Duodenal mucosa (tissue), 2 donors: ENCODE data around the gene DPCD.
"Not testable (repeated sequence)": the region's sequence is repeated elsewhere in the genome, so short reads cannot be mapped to it uniquely, and the experiment has no call there.

Experiments
- H3K27ac ChIP-seq: one replicate; pipeline ENCODE4 v1.7.0; 2013; ENCODE audit warnings: low read depth, low read length
- H3K27me3 ChIP-seq, 2 donors: one replicate each; pipeline ENCODE4 v1.7.0; 2013; ENCODE audit warnings: low read length in 2 of 2, control low read depth in 1 of 2; ENCODE audit not compliant: insufficient read depth in 2 of 2, control insufficient read depth in 1 of 2
- H3K36me3 ChIP-seq, 2 donors: one replicate each; pipeline ENCODE4 v1.7.0; 2013; ENCODE audit warnings: low read length in 2 of 2, control low read depth in 1 of 2; ENCODE audit not compliant: insufficient read depth in 2 of 2, control insufficient read depth in 1 of 2
- H3K4me1 ChIP-seq, 2 donors: one replicate each; pipeline ENCODE4 v1.7.0; 2013; ENCODE audit warnings: low read length in 2 of 2, control low read depth in 1 of 2; ENCODE audit not compliant: insufficient read depth in 2 of 2, control insufficient read depth in 1 of 2
- H3K4me3 ChIP-seq, 2 donors: one replicate each; pipeline ENCODE4 v1.7.0; 2013; ENCODE audit warnings: low read length in 2 of 2, low read depth in 1 of 2
- H3K9ac ChIP-seq, 2 donors: one replicate each; pipeline ENCODE4 v1.7.0; 2013; ENCODE audit warnings: low read length in 2 of 2, low read depth in 1 of 2
- H3K9me3 ChIP-seq, 2 donors: one replicate each; pipeline ENCODE4 v1.7.0; 2013; ENCODE audit warnings: low read length in 2 of 2, control low read depth in 1 of 2; ENCODE audit not compliant: control insufficient read depth in 1 of 2

The DPCD gene

GRCh38 chr10:101618871-101619270 lies 30.8 kb downstream of the DPCD start:
- Histone ChIP-seq H3K4me3 (no peak overlapping the region), H3K9ac (no peak overlapping the region), H3K27ac (no peak overlapping the region), H3K27me3 (no peaks in the 10 kb centered on the region), H3K36me3 (peaks cover 9 to 56% of the 10 kb centered on the region in 2 donors), H3K4me1 (no peaks in the 10 kb centered on the region), H3K9me3 (no peaks in the 10 kb centered on the region)

GRCh38 chr10:101619983-101620382 lies 31.9 kb downstream of the DPCD start:
- Histone ChIP-seq H3K36me3 (peaks cover 9 to 64% of the 10 kb centered on the region in 2 donors), H3K4me1 (no peaks in the 10 kb centered on the region)

GRCh38 chr10:101623528-101623927 lies 35.4 kb downstream of the DPCD start:
- H3K4me1 ChIP-seq, result no peaks in the 10 kb centered on the region
- no peaks in the 10 kb centered on the region for H3K9me3 ChIP-seq
- no peak overlapping the region for H3K27ac ChIP-seq
- no peaks in the 10 kb centered on the region for H3K27me3 ChIP-seq
- H3K4me3 ChIP-seq, result no peak overlapping the region
- H3K9ac ChIP-seq, result no peak overlapping the region
- H3K36me3 ChIP-seq, result peaks cover 3 to 51% of the 10 kb centered on the region in 2 donors

More at GRCh38 chr10:101619983-101620382, 31.9 kb downstream of the DPCD start:
- no peaks in the 10 kb centered on the region for H3K27me3 ChIP-seq
- H3K4me3 ChIP-seq, result no peak overlapping the region
- H3K27ac ChIP-seq, result no peak overlapping the region
- no peak overlapping the region for H3K9ac ChIP-seq
- H3K9me3 ChIP-seq, result no peaks in the 10 kb centered on the region

- Histone ChIP-seq H3K9me3 (no peaks in the 10 kb centered on the region), H3K27me3 (no peaks in the 10 kb centered on the region), H3K9ac (no peak overlapping the region), H3K27ac (no peak overlapping the region), H3K4me1 (no peaks in the 10 kb centered on the region), H3K36me3 (peaks cover 3 to 43% of the 10 kb centered on the region in 2 donors), H3K4me3 (no peak overlapping the region)
Measured at GRCh38 chr10:101624526-101625102, 36.5 kb downstream of the DPCD start.

GRCh38 chr10:101625821-101626412 lies 37.8 kb downstream of the DPCD start:
- peaks cover 7 to 39% of the 10 kb centered on the region in 2 donors for H3K36me3 ChIP-seq
- H3K9ac ChIP-seq, result no peak overlapping the region
- H3K27ac ChIP-seq, result no peak overlapping the region
- H3K4me1 ChIP-seq, result no peaks in the 10 kb centered on the region
- no peaks in the 10 kb centered on the region for H3K9me3 ChIP-seq
- H3K4me3 ChIP-seq, result no peak overlapping the region
- H3K27me3 ChIP-seq, result no peaks in the 10 kb centered on the region

GRCh38 chr10:101629837-101630632 lies 41.9 kb downstream of the DPCD start:
- Histone ChIP-seq H3K4me3 (no peak overlapping the region), H3K27me3 (no peaks in the 10 kb centered on the region), H3K9ac (no peak overlapping the region), H3K36me3 (peaks cover 7 to 17% of the 10 kb centered on the region in 2 donors), H3K27ac (no peak overlapping the region), H3K9me3 (no peaks in the 10 kb centered on the region), H3K4me1 (no peaks in the 10 kb centered on the region)

GRCh38 chr10:101630633-101630920 lies 42.5 kb downstream of the DPCD start:
- H3K4me3 ChIP-seq, result no peak overlapping the region
- no peaks in the 10 kb centered on the region for H3K4me1 ChIP-seq
- no peaks in the 10 kb centered on the region for H3K27me3 ChIP-seq
- H3K27ac ChIP-seq, result no peak overlapping the region
- H3K9ac ChIP-seq, result no peak overlapping the region
- H3K9me3 ChIP-seq, result no peaks in the 10 kb centered on the region
- peaks cover 7 to 17% of the 10 kb centered on the region in 2 donors for H3K36me3 ChIP-seq

- Histone ChIP-seq H3K27me3 (no peaks in the 10 kb centered on the region), H3K36me3 (peaks cover 7 to 13% of the 10 kb centered on the region in 2 donors)
Measured at GRCh38 chr10:101631821-101632475, 43.8 kb downstream of the DPCD start.

GRCh38 chr10:101633510-101633909 lies 45.4 kb downstream of the DPCD start:
- H3K9ac ChIP-seq, H3K27ac ChIP-seq, H3K4me3 ChIP-seq, H3K9me3 ChIP-seq, H3K4me1 ChIP-seq, H3K27me3 ChIP-seq: not testable (repeated sequence)
- H3K36me3 ChIP-seq, result peaks cover 4 to 22% of the 10 kb centered on the region in 2 donors

More at GRCh38 chr10:101631821-101632475, 43.8 kb downstream of the DPCD start:
- no peak overlapping the region for H3K4me3 ChIP-seq
- no peaks in the 10 kb centered on the region for H3K4me1 ChIP-seq
- no peaks in the 10 kb centered on the region for H3K9me3 ChIP-seq
- no peak overlapping the region for H3K9ac ChIP-seq
- no peak overlapping the region for H3K27ac ChIP-seq
